ENCODE results near the gene CD96.

Gene CD96

DNA sequence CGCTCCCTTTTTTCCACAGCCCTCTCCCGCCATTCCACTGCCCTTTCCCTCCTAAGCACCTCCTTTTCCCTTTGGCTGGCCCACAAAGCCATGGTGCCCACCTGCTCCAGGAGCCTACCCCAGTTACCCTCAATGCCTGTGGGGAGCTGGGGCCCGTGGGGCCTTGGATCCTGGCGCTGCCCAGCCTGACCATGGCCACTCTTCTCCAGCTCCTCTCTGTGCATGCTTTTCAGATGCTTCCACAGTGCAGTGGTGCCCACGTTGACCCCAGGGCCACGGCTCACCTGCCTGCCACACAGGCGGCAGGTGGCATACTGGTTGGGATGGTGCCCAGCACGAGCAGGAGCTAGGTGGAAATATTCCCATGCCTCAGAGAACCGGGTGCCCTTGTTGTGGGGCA is 51.7 kb downstream of the CD96 start:
- no peak for DNase-seq (ENCODE audit: low read depth, low spot score)

DNA sequence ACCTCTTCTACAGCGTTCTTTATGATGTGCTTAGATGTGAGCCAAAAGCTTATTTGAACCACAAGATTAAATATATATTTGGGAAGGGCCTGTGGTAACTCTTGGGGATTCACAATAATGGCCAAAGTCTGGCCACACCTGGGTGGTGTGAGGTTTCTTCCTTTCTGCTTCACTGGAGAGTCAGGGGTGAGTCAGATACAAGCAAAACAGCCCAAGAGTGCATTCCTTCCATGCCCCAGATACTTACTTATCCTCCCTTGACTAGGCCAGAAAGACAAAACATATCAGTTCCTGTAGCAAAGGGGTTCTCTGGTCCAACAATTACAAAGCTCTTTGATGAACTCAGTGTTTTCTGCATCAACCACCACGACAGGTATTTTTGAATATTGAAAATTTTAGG is 52.2 kb downstream of the CD96 start:
- DNase-seq (ENCODE audit: low read depth, low spot score), result no peak

DNA sequence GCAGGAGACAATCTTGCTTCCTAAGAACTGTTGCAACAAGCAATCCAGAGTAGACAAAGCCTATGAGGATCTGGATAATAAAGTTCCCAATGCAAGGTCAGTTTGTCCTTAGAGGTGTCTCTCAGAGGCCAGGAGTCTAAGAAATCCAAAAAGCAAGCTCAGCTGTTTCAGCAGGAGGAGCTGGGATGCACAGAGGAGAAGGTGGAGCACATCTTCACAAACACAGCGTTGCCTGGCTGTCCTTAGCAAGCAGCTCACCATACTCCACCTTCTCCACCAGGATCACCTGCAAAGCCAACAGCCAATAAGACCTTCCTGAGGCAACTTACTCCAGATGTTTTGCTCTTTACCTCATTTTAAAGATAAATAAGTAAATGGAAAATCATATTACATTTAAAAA is 52.8 kb downstream of the CD96 start:
- DNase-seq (ENCODE audit: low read depth, low spot score), result no peak

DNA sequence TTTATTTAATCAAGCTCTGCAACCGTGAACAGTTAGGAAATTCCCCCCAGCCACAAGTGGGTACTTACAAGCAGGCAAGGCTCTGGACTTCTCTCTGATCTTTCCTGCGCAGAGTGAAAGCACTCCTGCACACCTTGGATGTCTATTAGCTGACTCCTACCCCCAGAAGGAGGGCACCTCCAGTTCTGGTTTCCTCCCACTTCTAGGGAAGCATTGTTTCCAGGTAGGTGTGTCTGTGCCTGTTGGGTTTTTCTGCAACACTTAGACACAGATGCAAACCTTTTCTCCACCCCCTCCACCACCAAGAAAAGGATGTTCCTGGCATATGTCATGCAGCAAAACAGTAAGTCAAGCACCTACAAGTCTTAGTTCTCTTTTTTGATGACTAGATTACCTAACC is 53.2 kb downstream of the CD96 start, which contains the start of gene ZBED2:
Gene ZBED2, minus strand, starts transcription at position 115 of the 400 bp plus-strand sequence. CDS start 1,145 bp downstream, outside the sequence.
- no peak for DNase-seq (ENCODE audit: low read depth, low spot score)

DNA sequence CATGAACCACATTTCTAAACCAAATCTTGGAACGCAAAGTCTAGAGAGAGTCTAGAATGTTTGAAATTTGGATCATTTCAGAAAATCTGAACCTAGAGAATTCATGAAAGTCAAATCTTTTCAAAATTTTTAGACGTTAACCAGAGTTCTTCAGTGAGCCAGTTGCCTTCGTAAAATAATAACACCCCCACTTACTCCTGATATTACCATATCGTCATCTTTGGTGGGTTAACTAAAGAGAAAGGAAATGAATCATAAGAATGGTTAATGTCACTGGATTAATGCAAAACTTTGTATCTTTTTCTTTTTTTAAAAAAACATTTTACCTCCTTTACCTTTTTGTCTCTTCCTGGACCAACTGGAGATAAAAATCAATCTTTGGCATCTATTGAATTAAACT is 54.3 kb downstream of the CD96 start:
- DNase-seq (ENCODE audit: low read depth, low spot score), result no peak

DNA sequence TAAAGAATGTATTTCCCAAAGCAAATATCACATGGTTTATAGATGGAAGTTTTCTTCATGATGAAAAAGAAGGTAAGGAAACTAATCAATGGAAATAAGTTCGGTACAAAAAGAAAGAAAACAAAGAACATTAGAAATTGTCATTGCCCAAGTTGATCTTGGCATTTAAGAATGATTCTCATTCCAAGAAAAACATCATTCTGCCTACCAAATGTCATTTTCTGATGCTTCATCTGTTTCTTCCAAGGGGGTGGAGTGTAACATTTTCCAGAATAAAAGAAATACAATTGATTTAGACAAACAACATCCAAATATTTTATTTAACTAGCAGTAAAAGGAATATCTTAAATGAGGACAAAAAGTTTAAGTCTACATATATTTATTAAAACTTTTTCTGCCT is 56.1 kb downstream of the CD96 start:
- no peak for DNase-seq (ENCODE audit: low read depth, low spot score)

DNA sequence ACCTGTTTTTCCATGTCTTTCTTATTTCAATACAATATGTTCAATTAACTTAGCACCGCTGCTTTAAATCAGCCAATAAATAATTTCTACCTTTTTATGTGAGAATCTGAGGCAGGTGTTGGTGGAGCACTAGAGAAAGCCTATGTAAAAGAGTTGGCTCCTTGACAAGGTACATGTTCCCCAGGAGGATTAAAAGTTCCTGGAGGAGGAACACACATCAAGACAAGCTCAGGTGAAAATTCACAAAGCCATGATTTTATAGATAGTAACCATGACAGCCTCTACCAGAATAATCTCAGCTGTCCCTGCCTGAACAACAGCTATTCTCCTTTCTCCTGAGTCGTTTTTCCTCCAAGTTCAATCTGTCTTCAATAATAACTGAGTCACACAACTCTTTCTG is 56.6 kb downstream of the CD96 start:
- no peak for DNase-seq (ENCODE audit: low read depth, low spot score)

DNA sequence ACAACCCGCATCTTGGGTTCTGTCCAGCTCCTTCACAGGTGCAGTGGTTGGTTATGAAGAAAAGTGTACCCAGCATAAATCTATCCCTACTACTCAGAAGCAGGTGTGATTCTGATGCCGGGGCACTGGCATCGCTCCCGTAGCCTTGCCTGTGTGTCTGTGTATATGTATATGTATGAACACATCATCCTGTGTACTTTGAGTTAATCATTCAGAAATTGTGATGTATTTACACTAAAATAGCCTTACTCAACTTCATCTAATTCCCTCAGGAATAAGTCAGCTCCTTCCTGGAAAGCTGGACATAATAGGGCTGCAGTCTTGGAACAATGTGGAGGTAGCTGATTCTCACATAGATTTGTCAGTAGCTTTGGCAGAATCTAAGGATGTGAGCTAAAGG is 59.8 kb downstream of the CD96 start:
- no peak for DNase-seq (ENCODE audit: low read depth, low spot score)

DNA sequence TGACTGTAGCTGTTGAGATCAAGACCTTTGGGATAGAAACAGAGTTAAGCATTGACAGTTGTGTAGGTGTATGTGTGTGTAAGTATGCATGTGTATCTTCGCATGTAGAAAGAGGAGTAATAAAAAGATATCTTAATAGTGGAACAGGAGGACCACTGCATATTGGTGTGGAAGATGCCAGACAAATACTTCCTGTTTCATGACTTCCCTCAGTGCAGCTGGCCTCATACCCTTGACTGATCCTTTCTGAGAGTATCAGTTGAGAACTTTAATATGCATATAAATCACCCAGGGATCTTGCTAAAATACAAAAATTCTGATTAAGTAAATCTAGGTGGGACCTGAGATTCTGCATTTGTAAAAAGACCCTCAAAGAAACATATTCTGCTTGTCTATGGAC is 61.7 kb downstream of the CD96 start:
- DNase-seq (ENCODE audit: low read depth, low spot score), result no peak

DNA sequence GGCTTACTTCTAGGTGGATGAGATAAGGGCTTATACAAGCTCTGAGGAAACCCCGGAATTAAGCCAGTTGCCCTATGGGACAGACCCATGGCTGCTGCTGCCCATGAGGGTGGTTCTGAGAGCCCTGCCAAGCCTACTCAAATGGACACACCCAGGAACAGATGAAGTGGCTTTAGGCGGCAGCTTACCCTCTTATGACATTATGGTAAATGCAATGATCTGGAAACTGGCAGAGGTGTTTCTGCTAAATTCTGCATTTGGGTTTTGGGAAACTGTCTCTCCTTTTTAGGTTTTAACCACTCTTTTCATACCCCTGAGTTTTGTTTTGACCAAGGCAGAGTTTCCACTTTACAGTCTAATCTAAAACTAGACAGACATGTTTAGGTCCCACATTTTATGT is 62.1 kb downstream of the CD96 start:
- no peak for DNase-seq (ENCODE audit: low read depth, low spot score)

DNA sequence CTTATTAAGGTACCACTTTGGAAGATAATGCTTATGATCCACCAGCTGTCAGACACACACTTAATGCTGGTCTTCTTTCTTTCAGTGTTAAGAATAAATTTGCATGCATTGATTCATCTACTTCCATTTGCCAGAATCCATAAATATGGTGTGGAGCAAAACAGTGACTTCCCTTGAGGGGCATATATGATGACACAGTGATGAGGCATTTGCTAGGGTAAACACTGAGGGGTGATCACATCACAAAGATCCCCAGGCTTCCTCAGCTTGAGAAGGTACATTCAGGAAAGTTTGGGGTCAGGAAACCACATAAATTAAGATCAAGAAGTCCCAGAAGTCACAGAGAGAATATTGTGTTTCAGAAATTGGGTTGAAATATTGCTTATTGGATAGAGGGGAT is 63.0 kb downstream of the CD96 start:
- DNase-seq (ENCODE audit: low read depth, low spot score), result no peak

DNA sequence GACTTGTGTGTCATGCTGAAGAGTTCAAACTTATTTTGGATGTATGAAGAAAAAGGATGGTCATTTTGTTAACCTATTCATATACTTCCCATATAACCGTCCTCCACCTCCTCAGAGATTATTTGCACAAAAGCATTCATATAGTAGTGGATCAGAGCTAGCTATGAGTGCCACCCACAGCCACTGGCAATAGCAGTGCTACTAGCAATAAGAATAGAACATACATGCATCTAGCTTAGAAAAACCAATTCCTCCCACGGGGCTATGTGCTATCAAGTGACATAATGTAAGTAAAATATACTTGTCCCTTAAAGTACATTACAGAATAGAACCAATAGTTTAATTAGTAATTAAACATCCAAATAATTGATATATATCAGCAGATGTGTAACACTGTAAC is 63.5 kb downstream of the CD96 start:
- no peak for DNase-seq (ENCODE audit: low read depth, low spot score)

DNA sequence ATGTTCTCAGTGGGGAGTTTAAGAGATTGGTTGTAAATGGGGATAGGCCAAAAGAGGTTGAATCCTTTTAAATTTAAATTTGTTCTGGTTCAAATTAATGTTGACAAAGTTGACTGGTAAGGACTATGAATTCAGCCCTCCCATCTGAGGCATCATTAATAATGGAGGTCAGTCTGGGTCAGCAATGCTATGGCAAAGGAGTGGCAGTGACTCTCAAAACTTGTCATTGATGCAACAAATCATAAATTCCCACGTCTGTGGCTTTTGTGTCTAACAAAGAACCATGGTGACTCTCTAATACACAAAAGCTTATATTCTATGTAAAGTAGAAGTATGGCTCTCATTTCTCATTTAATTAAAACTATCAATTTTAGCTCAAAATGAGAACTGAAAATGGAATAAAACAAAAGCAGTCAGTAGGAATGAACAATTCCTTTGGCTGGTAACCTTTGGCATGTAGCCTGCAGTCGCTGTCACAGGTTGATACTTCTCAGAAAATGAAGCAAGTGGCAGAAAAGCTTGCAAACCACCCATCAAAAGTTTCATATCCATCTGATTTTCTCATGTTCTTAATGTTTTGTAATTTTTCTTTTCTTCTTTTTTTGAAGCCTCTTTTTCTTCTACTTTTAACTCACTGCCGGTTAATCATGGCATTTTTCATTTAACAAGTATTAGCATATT is 65.4 kb downstream of the CD96 start:
- no peak for DNase-seq (ENCODE audit: low read depth, low spot score)

DNA sequence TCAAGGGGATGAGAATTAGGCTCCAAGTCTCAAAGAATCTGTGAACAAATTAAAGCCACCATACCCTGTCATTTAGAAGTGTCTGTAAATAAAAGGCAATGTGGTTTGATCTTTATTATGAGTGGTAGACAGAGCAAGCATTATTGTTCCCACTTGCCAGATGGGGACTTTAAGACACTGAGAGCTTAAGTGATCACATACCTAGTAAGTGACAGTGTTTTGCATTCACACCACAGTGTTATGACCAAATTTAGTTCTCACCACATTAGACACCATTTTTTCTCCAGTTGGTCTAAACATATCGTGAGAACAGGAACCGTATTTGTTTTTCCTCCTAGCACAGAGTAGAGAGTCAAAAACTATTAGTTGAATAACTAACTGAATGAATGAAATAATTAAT is 66.4 kb downstream of the CD96 start:
- DNase-seq (ENCODE audit: low read depth, low spot score), result no peak

DNA sequence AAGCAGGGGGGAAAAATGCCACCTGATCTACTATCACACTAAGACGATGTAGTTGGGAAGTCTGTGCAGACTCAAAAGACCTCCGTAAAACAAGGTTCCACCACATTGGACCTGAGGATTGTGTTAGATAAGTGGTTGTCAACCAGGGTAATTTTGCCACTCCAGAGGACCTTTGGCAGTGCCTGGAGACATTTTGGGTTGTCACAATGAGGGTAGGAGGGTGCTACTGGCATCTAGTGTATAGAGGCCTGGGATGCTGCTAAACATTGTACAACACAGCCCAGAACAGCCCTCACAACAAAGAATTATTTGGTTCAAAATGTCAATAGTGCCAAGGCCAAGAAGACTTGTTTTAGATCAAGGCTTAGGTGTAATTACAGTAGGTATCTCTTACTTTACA is 67.7 kb downstream of the CD96 start:
- DNase-seq (ENCODE audit: low read depth, low spot score), result no peak

DNA sequence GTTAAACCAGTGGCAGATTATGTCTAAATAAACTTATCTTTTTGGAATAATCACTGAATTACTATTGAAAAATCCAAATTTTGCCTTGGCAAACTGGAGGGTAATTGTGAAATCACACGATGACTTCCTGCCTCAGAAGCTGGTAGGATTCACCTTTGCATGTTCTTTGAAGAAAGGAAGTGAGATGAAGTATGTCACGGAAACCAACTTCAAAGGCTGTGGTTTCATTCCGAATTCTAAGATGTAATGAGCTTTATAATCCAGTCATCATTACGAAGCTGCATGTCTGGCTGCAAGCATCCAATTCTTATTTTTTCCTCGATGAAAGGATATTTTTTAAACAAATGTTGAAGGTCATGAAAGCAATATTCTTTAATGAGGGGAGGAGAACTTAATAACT is 68.2 kb downstream of the CD96 start:
- peak; percentile 47 for DNase-seq (ENCODE audit: low read depth, low spot score)

DNA sequence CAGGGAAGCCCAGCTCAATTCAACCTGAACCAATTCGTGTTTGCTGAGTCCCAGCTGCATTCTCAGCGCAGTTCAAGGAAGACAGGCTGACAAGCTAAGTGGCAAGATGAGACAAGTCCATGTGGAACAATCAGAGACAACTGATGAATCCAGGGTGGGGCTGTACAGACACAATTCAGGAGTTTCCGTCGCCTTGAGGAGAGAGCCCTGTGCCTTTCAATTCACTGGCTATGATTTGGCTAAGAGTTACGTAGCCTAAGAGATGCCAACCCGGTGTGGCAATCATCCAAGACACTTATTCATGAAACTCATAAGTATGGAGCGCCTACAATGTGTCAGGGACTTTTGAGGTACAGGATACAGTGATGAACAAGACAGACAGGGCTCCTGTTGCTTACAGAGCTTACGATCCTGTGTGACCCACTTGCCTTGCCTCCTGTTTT is 68.6 kb downstream of the CD96 start:
- DNase-seq (ENCODE audit: low read depth, low spot score), result no peak

DNA sequence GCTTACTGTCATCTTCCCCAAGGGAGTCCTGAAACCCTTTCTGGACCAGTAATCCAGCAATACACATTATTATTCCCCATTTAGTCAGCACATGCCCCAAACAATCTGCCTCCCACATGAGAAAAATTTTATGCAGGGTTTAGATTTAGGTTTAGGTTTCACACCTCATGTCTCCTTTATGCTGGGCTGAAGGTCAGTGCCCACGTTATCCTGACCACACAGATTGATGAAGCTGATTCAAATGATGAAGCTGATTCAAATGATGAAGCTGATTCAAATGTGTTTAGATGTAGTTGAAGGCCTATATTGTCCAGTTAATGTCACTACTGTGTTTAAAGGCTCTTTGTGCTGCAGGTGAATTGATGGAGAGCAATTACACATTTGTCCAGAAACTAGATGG is 71.3 kb downstream of the CD96 start:
- DNase-seq (ENCODE audit: low read depth, low spot score), result no peak

DNA sequence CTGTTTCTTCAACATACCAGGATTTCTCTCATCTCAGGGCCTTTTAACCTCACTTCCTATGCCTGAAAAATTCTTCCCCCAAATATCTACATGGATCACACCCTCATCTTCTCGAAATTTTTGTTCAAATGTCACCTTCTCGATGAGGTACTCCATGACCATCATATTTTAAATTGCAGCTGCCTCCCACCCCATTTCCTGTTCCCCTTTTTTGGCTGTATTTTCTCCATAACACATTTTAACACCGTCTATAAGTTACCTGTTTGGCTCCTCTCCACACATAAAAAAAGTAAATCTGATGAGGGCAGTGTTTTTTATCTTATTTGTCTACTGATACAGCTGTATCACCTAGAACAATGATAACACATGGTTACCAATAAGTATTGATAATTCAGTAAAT is 73.9 kb downstream of the CD96 start:
- no peak for DNase-seq (ENCODE audit: low read depth, low spot score)

DNA sequence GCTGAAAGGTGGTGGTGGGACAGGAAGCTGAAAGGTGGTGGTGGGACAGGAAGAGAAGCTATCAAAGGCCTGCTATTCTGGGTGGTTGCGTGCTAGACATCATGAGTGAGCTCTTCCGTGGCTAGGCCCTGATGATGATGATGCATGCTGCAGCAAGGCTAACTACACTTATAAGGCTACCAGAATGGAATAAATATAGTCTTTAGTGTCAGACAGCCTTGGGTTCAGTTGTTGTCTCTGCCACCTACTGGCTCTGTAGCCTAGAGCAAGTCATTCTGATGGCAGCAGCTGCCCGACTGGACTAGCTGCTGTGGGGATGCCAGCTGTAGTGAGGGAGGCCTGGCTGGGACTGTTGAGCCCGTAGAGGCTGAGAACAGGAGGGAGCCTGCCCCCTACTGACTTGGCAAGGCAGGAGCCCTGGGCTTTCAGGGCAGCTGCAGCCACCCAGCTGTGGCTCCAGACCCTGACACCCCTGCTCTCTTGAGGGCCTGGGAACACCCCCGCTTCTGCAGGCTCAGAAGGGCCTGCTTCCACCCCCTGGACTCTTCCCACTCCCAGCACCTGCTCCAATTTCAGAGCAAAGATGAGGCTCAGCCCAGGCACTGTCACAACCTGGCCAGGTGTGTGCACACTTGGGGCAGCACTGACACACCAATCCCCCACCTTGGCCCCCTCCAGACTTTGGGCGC is 74.6 kb downstream of the CD96 start:
- DNase-seq (ENCODE audit: low read depth, low spot score), result peak; percentile 20

DNA sequence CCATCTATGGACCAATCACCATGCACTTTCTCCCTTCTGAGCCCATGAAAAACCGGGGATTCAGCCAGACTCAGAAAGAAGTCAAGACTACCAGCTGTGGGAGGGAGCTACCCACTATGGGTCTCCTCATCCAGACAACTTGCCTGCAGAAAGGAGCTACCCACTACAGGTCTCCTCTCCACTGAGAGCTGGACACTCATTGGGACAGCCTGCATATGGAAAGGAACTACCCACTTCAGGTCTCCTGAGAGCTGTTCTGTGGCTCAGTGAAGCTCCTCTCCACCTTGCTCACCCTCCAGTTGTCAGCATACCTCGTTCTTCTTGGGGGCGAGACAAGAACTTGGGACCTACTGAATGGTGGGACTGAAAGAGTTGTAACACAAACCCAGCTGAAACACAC is 75.4 kb downstream of the CD96 start:
- no peak for DNase-seq (ENCODE audit: low read depth, low spot score)

DNA sequence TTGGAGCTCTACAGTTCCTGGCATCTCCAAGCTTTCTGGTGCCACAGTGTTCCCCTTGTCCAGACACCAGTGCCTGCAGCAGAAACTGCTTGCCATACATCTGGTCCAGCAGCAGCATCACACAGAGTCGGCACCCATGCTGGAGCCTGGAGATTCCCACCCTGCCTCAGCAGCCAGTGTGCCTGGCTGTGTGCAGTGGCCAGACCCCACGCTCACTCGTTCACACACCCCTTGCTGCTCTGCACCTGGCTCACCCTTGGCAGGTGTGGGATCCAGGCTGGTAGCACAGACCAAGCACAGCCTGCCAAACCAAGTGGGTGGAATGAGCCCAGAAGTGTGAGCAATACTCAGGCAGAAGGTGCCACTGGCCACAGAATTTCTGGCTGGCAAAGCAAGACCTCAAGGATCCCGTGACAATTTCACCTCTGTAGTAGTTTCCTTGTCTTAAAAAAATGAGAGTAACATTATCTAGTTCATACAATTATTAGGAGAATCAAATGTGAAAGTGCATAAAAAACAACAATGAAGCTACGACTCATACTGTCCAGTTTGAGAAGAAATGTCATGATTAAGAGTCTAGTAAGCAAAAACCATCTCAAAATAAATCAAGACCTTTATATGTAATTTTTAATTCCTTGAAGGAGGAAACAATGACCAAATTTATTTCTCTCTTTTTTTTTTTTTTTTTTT is 76.1 kb downstream of the CD96 start:
- DNase-seq (ENCODE audit: low read depth, low spot score), result no peak

DNA sequence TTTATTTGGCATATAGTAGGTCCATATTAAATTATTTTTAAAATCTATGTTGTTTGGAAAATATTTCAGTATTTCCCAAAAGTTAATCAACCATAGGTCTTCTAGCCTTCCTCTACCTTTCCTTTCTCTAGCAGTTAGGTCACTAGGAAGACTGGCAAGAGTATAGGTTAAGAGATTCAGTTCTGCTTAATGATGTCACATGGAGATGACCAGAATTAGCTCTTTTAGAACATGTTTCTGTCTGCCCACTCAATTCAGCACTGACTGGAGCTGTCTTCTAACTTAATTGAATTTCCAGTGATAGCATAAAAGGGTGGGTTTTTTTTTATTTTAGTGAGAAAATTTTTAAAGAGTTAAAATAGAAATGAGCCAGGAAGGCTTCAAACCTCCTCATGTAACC is 76.9 kb downstream of the CD96 start:
- DNase-seq (ENCODE audit: low read depth, low spot score), result no peak

Measured in activated CD4-positive, CD25-positive, alpha-beta regulatory T cell treated with anti-CD3 and anti-CD28 coated beads, Interleukin-2, amount 50 U/mL, for 16 hours (primary cell).